HG03064 (cell line): Measurements from ENCODE around the gene CIB1.
"Not testable (repeated sequence)": the region's sequence is repeated elsewhere in the genome, so short reads cannot be mapped to it uniquely, and the experiment has no call there.

ENCODE experiments used
- ATAC-seq: cut with Tn5 transposase; IDR thresholded peaks from one replicate; pipeline ENCODE4 v1.9.1; 2021; ENCODE audit warnings: low read depth; ENCODE audit not compliant: unreplicated experiment

Gene CIB1

DNA sequence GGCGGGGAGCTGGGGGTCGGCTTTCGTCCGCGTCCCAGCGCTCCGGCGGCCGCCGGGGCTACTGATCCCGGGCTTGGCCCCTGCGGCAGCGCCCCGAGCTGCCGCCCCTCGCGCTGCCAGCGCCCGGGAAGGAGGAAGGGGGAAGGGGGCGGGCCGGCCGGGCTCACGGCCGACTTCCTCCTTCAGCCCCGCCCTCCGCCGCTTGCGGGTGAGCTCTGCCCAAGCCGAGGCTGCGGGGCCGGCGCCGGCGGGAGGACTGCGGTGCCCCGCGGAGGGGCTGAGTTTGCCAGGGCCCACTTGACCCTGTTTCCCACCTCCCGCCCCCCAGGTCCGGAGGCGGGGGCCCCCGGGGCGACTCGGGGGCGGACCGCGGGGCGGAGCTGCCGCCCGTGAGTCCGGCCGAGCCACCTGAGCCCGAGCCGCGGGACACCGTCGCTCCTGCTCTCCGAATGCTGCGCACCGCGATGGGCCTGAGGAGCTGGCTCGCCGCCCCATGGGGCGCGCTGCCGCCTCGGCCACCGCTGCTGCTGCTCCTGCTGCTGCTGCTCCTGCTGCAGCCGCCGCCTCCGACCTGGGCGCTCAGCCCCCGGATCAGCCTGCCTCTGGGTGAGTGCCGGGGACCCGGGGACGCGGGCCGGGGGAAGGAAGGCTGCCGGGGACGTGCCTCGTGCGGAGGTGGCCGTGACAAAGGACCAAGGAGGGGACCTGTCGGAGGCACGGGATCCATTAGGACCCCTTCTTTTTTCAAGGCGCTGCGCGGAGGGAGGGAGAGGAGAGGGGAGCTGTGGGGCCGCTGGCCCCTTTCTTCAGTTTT lies 32.4 kb downstream of the CIB1 start, which contains the start of gene SEMA4B:
Gene SEMA4B (plus strand): TSS at position 201 of the 814 bp plus-strand sequence. CDS start 249 bp downstream, at position 450.
- peak; percentile 82 for ATAC-seq

GRCh38 chr15:90200534-90201129 lies 33.1 kb downstream of the CIB1 start:
- no peak for ATAC-seq

- no peak for ATAC-seq
These were observed 39.1 kb downstream of the CIB1 start for GRCh38 chr15:90194655-90195054.

DNA sequence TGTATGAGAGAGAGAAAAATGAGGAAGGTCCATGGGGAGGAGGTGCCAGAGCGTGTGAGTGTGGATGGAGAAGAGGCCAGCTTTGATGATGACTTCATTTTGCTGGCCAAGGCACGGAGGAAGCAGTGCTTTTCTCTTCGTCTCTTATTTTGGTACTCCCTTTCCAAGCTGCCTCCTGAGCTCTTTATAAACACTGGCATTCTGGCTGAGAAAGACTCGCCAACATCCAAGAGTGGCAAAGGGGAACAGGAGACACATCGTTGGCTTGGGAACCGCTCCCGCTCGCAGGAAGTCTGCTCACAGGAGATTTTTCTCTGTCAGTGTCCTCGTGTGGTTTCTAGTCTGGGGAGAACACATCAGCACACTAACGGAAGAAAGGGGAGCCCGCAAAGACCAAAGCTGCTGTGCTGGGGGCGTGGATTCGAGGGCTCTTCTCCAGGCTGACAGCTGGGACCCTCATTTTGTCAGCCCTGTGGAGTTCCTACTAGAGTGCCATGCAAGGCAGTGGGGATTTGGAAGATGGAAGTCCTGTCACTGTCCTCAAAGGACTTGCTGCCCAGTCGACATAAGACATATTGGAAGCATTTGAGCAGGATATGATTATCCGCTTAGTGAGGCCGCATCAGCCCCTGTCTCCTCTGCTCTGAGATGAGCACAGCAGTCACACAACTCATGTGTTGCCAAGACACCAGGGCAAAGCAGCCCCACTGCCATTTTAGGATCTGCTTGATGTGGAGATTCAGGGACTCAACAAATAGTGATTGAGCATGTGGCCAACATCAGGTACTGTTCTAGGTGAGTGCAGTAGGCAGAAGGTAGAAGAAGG lies 40.6 kb downstream of the CIB1 start:
- ATAC-seq = no peak

- ATAC-seq = peak; percentile 59
These were observed 41.8 kb downstream of the CIB1 start for GRCh38 chr15:90191794-90192509.

GRCh38 chr15:90191344-90191687 lies 42.4 kb downstream of the CIB1 start:
- ATAC-seq = peak; percentile 15

DNA sequence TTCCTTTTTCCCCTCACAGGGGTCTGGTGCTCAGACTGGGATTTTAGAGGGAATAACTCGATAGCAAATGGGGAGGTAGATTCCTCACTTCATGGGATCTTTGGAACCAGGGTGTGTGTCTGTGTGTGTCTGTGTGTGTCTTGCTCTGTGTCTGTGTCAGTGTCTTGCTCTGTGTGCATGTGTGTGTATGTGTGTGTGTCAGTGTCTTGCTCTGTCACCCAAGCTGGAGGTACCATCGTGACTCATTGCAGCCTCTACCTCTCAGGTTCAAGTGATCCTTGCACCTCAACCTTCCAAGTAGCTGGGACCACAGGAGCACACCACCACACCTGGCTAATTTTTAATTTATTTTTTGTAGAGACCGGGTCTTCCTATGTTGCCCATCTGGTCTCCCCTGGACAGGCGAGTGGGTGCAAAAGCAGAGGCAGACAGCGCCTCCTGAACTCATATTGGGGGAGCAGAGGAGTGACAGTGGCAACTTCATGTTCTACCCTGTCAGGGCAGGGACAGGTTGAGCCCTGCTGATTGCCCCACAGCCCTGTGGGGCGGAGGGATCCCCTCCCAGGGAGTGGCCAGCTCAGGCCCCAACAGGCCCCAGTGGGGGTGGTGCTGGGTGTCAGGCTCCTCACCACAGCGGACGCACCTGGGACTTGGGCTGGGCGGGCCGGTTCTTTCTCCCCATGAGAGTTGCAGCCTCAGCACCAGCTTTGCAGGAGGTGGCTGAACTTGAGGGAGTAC lies 43.0 kb downstream of the CIB1 start:
- peak; percentile 53 for ATAC-seq

DNA sequence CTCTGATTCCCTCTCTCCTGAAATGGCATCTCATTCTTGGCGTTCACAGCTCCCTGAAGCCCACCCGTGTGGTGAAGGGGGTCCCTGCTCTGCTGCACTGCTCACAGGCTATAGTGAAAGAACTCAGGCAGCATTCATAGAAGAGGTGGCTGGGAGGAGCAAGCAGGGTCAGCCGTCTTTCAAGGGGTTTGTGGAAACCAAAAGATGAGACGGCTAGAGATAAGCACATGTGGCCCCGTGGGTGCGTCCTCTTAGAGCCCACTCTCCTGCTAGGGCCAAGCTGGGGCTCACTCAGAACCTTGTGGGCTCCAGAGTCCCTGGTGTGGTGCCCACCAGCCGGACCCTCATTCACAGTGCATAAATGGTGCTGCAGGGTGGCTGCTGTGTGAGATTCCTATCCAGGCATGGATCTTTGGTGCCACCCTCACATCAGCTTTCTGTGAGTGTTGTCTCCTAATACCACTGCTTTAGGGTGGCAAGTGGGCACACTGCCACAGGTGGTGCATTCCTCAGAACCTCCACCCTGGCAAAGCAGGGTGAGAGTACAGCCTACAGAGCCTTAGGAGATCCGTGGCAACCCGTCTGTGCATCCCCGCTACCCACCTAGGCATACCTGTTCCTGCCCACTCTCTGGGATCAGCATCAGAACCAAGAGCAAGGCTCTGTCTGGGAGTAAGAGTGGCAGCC lies 43.8 kb downstream of the CIB1 start:
- ATAC-seq = no peak

GRCh38 chr15:90188914-90189748 lies 44.6 kb downstream of the CIB1 start:
- ATAC-seq = no peak

- not testable (repeated sequence) for ATAC-seq
These were observed 45.7 kb downstream of the CIB1 start for GRCh38 chr15:90188065-90188464.

- ATAC-seq = no peak
These were observed 46.4 kb downstream of the CIB1 start for GRCh38 chr15:90187257-90187868.

- peak; percentile 68 for ATAC-seq
These were observed 48.7 kb downstream of the CIB1 start for GRCh38 chr15:90184786-90185704.

DNA sequence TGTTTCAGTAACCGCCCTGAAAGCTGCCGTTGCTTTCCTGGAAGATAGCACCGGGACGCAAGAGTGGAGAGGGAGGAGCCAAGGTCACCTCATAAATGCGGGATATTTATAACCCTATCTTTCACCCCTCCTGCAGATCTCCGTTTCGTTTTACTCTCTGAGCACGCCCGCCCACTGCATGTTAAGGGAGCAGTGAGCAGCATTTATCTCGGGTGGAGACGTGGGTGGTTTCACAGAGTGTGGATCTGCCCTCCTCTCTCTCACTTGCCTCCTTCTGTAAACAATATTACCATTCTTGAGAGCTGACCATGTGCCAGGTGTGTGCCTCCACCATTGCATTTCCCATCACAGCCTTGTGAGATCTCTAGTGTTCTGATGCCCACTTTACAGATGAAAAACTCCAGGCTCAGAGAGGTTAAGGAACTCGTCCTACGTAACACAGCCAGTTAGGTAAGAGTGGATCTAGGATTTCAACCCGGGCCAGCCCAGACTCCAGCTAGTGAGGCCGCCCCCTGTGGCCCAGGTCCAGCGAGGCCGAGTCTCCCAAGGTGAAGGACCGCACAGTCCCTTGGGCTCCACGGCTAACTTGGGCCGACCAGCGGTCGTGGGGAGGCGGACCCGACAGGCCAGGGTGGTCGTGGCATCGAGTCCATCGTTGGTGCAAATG lies 49.5 kb downstream of the CIB1 start:
- peak; percentile 35 for ATAC-seq

DNA sequence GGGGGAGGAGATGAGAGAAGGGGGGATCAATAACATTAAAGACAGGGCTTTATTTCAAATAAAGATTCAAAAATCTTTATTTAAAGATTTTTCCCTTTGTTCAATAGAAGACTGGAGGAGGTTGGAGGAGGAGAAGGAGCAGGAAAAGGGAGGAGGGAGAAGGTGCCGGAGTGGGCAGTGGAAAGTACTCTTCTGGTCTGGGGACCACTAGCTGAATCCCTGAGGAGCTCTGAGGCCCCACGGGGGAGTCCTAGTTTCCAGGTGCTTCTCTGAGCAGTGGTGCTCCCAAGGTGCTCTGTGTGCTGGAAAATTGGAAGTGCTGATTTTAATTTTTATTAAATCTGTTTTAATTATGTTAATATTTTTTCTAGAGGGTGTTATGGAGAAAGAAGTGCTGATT lies 52.0 kb downstream of the CIB1 start:
- no peak for ATAC-seq
